IPS DF 6.9 (cell line): ENCODE measurements around the gene DDX52.
"Not testable (repeated sequence)": the region's sequence is repeated elsewhere in the genome, so short reads cannot be mapped to it uniquely, and the experiment has no call there.

Experiments used
- DNase-seq: peaks from one replicate; pipeline ENCODE4 v3.0.0-alpha.2; 2013; ENCODE audit warnings: low read depth, low spot score
- H3K27ac ChIP-seq: one replicate; pipeline ENCODE4 v1.5.1; 2013; ENCODE audit warnings: low read length, control low read depth
- H3K27me3 ChIP-seq: 2 replicates; pipeline ENCODE4 v1.6.1; 2013; ENCODE audit warnings: mild to moderate bottlenecking, low read length; ENCODE audit not compliant: control insufficient read depth, insufficient read depth
- H3K36me3 ChIP-seq: 2 replicates; pipeline ENCODE4 v1.6.1; 2013; ENCODE audit warnings: low read length; ENCODE audit not compliant: control insufficient read depth, insufficient read depth
- H3K4me1 ChIP-seq: 2 replicates; pipeline ENCODE4 v1.6.1; 2013; ENCODE audit warnings: low read length; ENCODE audit not compliant: control insufficient read depth, insufficient read depth
- H3K4me3 ChIP-seq: 2 replicates; pipeline ENCODE4 v1.5.1; 2013; ENCODE audit warnings: mild to moderate bottlenecking, low read length
- H3K9me3 ChIP-seq: 2 replicates; pipeline ENCODE4 v1.6.1; 2013; ENCODE audit warnings: low read length, inconsistent platforms; ENCODE audit not compliant: control insufficient read depth, insufficient read depth
- whole genome bisulfite sequencing: extraction: QIAGEN DNeasy Blood & Tissue Kit; methylation state at CpG from one replicate; pipeline ENCODE4 v1.1.7; 2013; ENCODE audit warnings: mixed read lengths, missing lambda C conversion rate; ENCODE audit not compliant: insufficient read length, insufficient coverage; 5-methylcytosine and 5-hydroxymethylcytosine counted together

Gene DDX52

DNA sequence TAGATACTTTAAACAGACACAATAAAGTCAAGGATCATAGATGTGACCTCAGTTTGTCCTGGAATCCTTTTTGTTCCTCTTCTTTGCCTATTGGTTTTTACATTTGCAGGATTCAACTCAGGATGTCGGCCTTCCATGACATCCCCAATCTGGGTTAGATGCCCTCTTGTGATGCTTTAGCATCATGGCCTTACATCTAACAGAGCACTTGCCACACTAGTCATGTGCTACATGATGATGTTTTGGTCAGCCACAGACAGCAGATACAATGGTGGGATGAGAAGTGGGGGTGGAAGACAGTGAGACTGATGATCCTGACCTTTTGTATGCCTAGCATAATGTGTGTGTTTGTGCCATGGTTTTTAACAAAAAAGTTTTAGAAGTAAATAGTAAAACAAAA, 32.3 kb downstream of the DDX52 start:
- no peaks in the 10 kb centered on the region for H3K4me1 ChIP-seq
- H3K9me3 ChIP-seq, result no peaks in the 10 kb centered on the region
- no peak overlapping the region for H3K4me3 ChIP-seq
- no peak for DNase-seq
- WGBS, result no CpG with 5 or more reads among the region's 1 CpG
- H3K27ac ChIP-seq, result no peak overlapping the region
- H3K27me3 ChIP-seq, result no peaks in the 10 kb centered on the region
- peaks cover 5% of the 10 kb centered on the region; the same call in 1 of the 2 replicates for H3K36me3 ChIP-seq

DNA sequence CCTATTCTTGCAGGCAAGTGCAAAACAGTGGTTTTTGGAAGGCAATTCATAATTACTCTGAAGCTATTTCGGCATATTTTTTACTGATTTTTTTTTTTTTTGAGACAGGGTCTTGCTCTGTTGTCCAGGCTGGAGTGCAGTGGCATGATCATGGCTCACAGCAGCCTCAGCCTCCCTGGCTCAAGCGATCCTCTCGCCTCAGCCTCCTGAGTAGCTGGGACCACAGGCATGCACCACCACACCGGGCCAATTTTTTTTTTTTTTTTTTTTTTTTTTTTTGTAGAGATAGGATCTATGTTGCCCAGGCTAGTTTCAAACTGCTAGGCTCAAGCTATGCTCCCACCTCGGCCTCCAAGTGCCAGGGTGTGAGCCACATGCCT, 33.2 kb downstream of the DDX52 start:
- not testable (repeated sequence) for H3K9me3 ChIP-seq

DNA sequence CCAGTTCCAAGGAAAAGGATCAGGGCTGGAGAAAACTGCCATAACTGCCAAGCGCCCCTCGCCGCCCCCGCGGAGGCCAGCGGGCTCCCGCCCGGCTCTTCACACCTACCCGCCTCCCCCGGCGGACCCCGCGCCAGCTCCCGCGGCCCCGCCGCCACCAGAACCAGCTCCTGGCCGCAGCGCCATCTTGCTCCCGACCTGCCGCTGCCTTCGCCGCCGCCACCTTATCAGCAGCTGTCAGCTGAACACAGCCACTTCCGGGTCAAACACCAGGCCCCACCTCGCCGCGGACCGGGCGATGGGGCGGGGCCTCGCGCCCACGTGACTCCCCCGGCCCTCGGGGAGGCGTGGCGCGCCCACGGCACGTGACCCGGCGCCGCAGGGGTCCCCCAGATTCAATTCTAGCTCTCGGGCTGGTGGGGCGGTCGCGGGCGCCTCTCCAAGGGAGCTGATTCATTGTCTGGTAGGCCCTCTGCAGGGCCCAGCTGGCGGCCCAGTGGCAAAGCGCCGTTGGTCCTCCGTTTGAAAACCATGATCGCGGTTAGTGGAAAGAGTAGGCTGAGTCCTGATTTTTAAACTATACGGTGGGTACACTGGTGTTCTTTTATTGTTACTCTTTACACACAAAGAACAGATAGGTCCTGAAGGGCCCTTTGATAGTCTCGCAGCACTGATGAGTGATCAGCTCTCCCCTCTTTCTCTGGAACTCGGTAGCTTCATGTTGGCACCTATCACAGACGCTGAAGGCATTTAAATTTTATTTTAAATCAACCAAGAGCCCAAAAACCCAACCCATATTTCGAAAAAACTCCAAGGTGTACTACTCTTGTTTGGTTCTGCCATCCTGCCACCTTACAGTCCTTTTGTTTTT, 33.8 kb downstream of the DDX52 start, which contains the start of gene SYNRG:
SYNRG (minus strand) TSS at position 249 of the 871 bp plus-strand sequence; CDS start at position 186, 63 bp downstream.
- DNase-seq, result peak; percentile 78
- no CpG with 5 or more reads among the region's 60 CpGs for WGBS
- no peak within 1 kb of the TSS for H3K27ac ChIP-seq

More for the DNA sequence above, 33.2 kb downstream of the DDX52 start:
- H3K27me3 ChIP-seq, H3K4me3 ChIP-seq, H3K36me3 ChIP-seq, H3K4me1 ChIP-seq, DNase-seq, H3K27ac ChIP-seq: not testable (repeated sequence)
- WGBS, result no CpG with 5 or more reads among the region's 5 CpGs

DNA sequence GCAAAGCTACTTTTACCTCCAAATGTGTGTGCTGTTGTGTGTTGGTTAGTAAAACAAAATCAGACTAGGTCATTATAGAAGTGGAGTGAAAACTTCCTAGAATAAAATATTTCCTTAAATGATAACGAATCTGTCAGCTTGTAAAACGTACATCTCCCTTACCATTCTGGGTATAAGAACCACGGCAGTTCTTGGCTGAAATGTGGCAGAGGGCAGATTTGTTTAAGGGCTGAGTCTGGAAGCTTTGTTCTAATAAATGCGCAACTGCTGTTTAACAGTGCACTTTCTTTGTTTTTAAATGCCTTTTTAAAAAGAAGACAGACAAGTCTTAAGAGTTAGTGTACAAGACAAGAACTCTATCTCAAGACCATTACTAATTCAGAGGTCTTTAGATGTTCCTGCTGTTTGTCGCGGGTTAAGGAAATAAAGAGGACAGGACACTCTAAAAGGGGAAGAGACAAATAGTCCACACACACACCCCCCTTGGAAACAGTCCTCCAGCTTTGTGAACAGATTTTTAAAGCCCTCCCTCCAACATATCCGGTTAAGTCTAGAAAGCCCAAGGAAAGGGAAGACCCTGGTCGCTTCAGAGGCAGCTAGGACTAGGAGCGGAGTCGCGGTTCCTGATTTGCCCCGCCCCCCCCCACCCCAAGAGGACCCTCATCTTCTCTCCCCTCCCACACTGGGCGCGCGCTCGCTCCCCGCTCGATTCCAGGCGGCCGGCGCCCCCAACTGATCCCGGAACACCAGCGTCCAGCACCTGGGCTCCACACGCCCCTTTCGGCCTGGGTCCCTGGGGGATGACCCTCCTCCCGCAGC, 34.7 kb downstream of the DDX52 start:
- no CpG with 5 or more reads among the region's 26 CpGs for WGBS
- Histone ChIP-seq H3K36me3 (peaks cover 3% of the 10 kb centered on the region; the same call in 1 of the 2 replicates), H3K4me1 (no peaks in the 10 kb centered on the region), H3K9me3 (no peaks in the 10 kb centered on the region), H3K27ac (no peak overlapping the region), H3K27me3 (no peaks in the 10 kb centered on the region), H3K4me3 (peak overlapping the region; percentile 81; the same call in 1 of the 2 replicates)
- no peak for DNase-seq

More for the DNA sequence above, 33.8 kb downstream of the DDX52 start, which contains the start of gene SYNRG:
- Histone ChIP-seq H3K9me3 (no peaks in the 10 kb centered on the region), H3K4me1 (no peaks in the 10 kb centered on the region), H3K27me3 (no peaks in the 10 kb centered on the region), H3K4me3 (peak within 1 kb of the TSS; percentile 81; the same call in 1 of the 2 replicates), H3K36me3 (peaks cover 3% of the 10 kb centered on the region; the same call in 1 of the 2 replicates)

- DNase-seq, result no peak
- H3K4me1 ChIP-seq, result no peaks in the 10 kb centered on the region
- WGBS, result no CpG with 5 or more reads among the region's 26 CpGs
- no peak overlapping the region; the same call in 1 of the 2 replicates for H3K4me3 ChIP-seq
- H3K27ac ChIP-seq, result no peak overlapping the region
- peaks cover 3% of the 10 kb centered on the region; the same call in 1 of the 2 replicates for H3K36me3 ChIP-seq
- H3K27me3 ChIP-seq, result no peaks in the 10 kb centered on the region
- H3K9me3 ChIP-seq, result no peaks in the 10 kb centered on the region
Measured at GRCh38 chr17:37607637-37608331, 35.5 kb downstream of the DDX52 start.

- Histone ChIP-seq H3K36me3 (no peaks in the 10 kb centered on the region; the same call in 1 of the 2 replicates), H3K9me3 (no peaks in the 10 kb centered on the region), H3K27me3 (no peaks in the 10 kb centered on the region), H3K4me3 (no peak overlapping the region), H3K4me1 (no peaks in the 10 kb centered on the region), H3K27ac (no peak overlapping the region)
- no CpG with 5 or more reads among the region's 7 CpGs for WGBS
- DNase-seq, result no peak
Measured at GRCh38 chr17:37605813-37606505, 37.3 kb downstream of the DDX52 start.

GRCh38 chr17:37605081-37605480, 38.2 kb downstream of the DDX52 start:
- Histone ChIP-seq H3K27ac (no peak overlapping the region), H3K4me3 (no peak overlapping the region), H3K36me3 (no peaks in the 10 kb centered on the region; the same call in 1 of the 2 replicates), H3K9me3 (no peaks in the 10 kb centered on the region), H3K4me1 (no peaks in the 10 kb centered on the region), H3K27me3 (no peaks in the 10 kb centered on the region)
- no CpG with 5 or more reads among the region's 4 CpGs for WGBS
- no peak for DNase-seq

GRCh38 chr17:37604556-37604955, 38.7 kb downstream of the DDX52 start:
- no peaks in the 10 kb centered on the region; the same call in 1 of the 2 replicates for H3K36me3 ChIP-seq
- H3K27me3 ChIP-seq, result no peaks in the 10 kb centered on the region
- H3K27ac ChIP-seq, result no peak overlapping the region
- no peak overlapping the region for H3K4me3 ChIP-seq
- no peak for DNase-seq
- H3K9me3 ChIP-seq, result no peaks in the 10 kb centered on the region
- no CpG with 5 or more reads among the region's 6 CpGs for WGBS
- H3K4me1 ChIP-seq, result no peaks in the 10 kb centered on the region

DNA sequence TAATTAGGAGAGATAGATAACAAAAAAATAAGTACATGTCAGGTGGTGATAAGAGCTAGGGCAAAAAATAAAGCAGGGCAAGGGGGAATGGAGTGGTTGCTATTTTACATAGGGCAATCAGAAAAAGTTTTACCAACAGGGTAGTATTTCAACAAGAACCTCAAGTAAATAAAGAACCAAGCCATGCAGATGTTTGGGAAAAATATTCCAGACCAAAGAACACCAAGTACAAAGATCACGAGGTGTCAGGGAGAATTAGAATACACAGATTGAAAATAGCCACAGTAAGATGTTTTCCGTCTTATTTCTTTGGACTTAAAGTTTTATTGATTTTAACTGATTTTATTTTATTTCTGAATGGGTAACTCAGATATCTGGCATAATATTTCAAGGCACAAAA, 45.1 kb downstream of the DDX52 start:
- Histone ChIP-seq H3K27ac (no peak overlapping the region), H3K9me3 (no peaks in the 10 kb centered on the region), H3K36me3 (no peaks in the 10 kb centered on the region), H3K4me3 (no peak overlapping the region), H3K27me3 (no peaks in the 10 kb centered on the region), H3K4me1 (no peaks in the 10 kb centered on the region)
- WGBS, result no CpG with 5 or more reads among the region's 2 CpGs
- no peak for DNase-seq
